ENCODE data around the gene TCFL5.

DNA sequence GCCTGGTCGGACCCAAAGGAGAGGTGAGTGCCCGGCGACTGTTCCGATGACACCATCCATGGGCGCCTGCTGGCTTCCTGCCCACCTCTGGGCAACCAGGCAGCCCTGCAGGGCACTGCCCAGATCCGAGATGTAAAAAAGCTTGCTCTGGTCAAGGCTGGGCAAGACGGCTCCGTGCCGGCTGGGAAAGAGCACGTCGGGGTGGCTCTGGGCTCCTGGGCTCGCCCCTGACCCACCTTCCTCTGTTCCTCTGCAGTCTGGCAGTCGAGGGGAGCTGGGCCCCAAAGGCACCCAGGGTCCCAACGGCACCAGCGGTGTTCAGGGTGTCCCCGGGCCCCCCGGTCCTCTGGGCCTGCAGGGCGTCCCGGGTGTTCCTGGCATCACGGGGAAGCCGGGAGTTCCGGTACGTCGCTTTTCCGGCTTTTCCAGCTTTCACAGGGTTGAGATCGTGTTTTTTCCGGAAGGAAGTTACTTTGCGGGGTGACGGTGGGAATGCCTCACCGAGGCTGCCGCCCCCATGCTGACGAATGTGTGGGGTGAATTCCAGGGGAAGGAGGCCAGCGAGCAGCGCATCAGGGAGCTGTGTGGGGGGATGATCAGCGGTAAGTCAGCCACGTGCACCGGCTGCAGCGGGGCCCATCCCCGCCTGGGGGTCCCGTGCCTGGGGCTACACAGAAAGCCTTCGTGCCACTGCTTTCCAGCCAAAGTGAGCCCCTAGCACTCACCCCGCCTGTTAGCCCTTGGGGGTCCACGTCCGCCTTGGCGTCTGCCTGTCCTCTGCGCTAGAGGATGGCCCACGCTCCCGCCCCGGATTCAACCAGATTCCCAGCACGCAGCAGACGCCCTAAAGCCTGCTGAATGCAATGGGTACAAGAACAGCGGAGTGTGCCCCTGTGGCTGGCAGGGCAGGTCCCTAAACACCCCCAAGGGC, 25.4 kb downstream of the TCFL5 start:
- TF ChIP-seq, protein P1, sequence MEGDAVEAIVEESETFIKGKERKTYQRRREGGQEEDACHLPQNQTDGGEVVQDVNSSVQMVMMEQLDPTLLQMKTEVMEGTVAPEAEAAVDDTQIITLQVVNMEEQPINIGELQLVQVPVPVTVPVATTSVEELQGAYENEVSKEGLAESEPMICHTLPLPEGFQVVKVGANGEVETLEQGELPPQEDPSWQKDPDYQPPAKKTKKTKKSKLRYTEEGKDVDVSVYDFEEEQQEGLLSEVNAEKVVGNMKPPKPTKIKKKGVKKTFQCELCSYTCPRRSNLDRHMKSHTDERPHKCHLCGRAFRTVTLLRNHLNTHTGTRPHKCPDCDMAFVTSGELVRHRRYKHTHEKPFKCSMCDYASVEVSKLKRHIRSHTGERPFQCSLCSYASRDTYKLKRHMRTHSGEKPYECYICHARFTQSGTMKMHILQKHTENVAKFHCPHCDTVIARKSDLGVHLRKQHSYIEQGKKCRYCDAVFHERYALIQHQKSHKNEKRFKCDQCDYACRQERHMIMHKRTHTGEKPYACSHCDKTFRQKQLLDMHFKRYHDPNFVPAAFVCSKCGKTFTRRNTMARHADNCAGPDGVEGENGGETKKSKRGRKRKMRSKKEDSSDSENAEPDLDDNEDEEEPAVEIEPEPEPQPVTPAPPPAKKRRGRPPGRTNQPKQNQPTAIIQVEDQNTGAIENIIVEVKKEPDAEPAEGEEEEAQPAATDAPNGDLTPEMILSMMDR (IDR thresholded peaks at IDR 0.05): no peak
- TF ChIP-seq ZFX (IDR thresholded peaks at IDR 0.05; ENCODE audit: borderline replicate concordance): no peak
